Caco-2 (cell line): ENCODE results near the gene ZNF146. TPM values are rescaled to one million over a fixed set of nuclear protein-coding genes. Genes with fewer than 3 reads are reported as not detected.
"Not testable (repeated sequence)": the region's sequence is repeated elsewhere in the genome, so short reads cannot be mapped to it uniquely, and the experiment has no call there.

Experiments
- BruUV-seq: library from RNA; stranded (reverse); fragments of 400-500 nt; replicated peaks from 2 replicates; lab custom pipeline; 2021; lab: Mats Ljungman, UMichigan
- CTCF ChIA-PET: fragments of 300-600 bp; sonication (Branson Sonifier 250); formaldehyde crosslinking; loops from one replicate; lab custom pipeline; 2022; ENCODE audit warnings: antibody characterized with exemption; lab: Charles Lee
- POLR2A ChIA-PET: fragments of 300-600 bp; sonication (Branson Sonifier 250); formaldehyde crosslinking; loops from one replicate; lab custom pipeline; 2022; ENCODE audit warnings: antibody characterized with exemption; lab: Charles Lee
- DNase-seq, 2 experiments: peaks; one replicate each; pipeline versions ENCODE4 v3.0.0 to v3.0.0-alpha.2; 2020 to 2022
- H3K27me3 ChIP-seq: replicated peaks from 2 replicates; pipeline ENCODE4 v1.6.0; 2011; ENCODE audit warnings: low read length; ENCODE audit not compliant: control insufficient read depth, insufficient read depth
- H3K36me3 ChIP-seq: 2 replicates; pipeline ENCODE4 v1.5.1; 2011; ENCODE audit warnings: low read length; ENCODE audit not compliant: control insufficient read depth, insufficient read depth
- H3K4me1 ChIP-seq: fragments of 250-450 bp; sonication (Bioruptor Pico); 2 replicates; pipeline ENCODE4 v1.5.1; 2020; ENCODE audit warnings: mild to moderate bottlenecking
- H3K4me3 ChIP-seq: 2 replicates; pipeline ENCODE4 v1.5.1; 2011; ENCODE audit warnings: low read depth, mild to moderate bottlenecking, control low read depth, low read length
- H3K9me3 ChIP-seq: fragments of 250-450 bp; sonication (Bioruptor Pico); 2 replicates; pipeline ENCODE4 v1.5.1; 2020; ENCODE audit warnings: mild to moderate bottlenecking, moderate library complexity
- H3K27ac Mint-ChIP-seq: one replicate; pipeline ENCODE4 v1.8.0; 2022; ENCODE audit warnings: mixed read lengths; ENCODE audit not compliant: unreplicated experiment
- H3K27me3 Mint-ChIP-seq: one replicate; pipeline ENCODE4 v1.8.0; 2022; ENCODE audit warnings: mixed read lengths; ENCODE audit not compliant: insufficient read depth, unreplicated experiment
- H3K36me3 Mint-ChIP-seq: one replicate; pipeline ENCODE4 v1.8.0; 2022; ENCODE audit warnings: mild to moderate bottlenecking, mixed read lengths; ENCODE audit not compliant: insufficient read depth, unreplicated experiment
- H3K4me1 Mint-ChIP-seq: one replicate; pipeline ENCODE4 v1.8.0; 2022; ENCODE audit warnings: low read depth, mixed read lengths; ENCODE audit not compliant: unreplicated experiment
- H3K4me3 Mint-ChIP-seq: one replicate; pipeline ENCODE4 v1.8.0; 2022; ENCODE audit warnings: mild to moderate bottlenecking, moderate library complexity, mixed read lengths; ENCODE audit not compliant: unreplicated experiment
- H3K9me3 Mint-ChIP-seq: one replicate; pipeline ENCODE4 v1.8.0; 2022; ENCODE audit warnings: mixed read lengths; ENCODE audit not compliant: unreplicated experiment
- intact Hi-C: fragments of 100-400 bp; cut with micrococcal nuclease; formaldehyde crosslinking; loops from one replicate; pipeline ENCODE4 v1.10.0; 2022; ENCODE audit not compliant: unreplicated experiment
- total RNA-seq: library from RNA; stranded (reverse); gene quantifications from 2 replicates; pipeline ENCODE4 v1.2.3, GENCODE V29; 2022
- TF ChIP-seq, protein P1 (sequence below), 2 experiments: fragments of 200-600 bp in 1 of 2; IDR thresholded peaks; 1 replicate in 1 of 2; 2 replicates in 1 of 2; pipeline versions ENCODE4 v1.5.1 to v1.8.0; 2011 to 2022; ENCODE audit warnings: antibody characterized with exemption in 1 of 2, control low read depth in 1 of 2, inconsistent platforms in 1 of 2, low read depth in 1 of 2, low read length in 1 of 2, mild to moderate bottlenecking in 1 of 2, moderate library complexity in 1 of 2; ENCODE audit not compliant: insufficient read depth in 1 of 2, severe bottlenecking in 1 of 2, unreplicated experiment in 1 of 2

Gene ZNF146
- total RNA-seq, 1 experiment from 2014 or later, result 76.4 TPM

DNA sequence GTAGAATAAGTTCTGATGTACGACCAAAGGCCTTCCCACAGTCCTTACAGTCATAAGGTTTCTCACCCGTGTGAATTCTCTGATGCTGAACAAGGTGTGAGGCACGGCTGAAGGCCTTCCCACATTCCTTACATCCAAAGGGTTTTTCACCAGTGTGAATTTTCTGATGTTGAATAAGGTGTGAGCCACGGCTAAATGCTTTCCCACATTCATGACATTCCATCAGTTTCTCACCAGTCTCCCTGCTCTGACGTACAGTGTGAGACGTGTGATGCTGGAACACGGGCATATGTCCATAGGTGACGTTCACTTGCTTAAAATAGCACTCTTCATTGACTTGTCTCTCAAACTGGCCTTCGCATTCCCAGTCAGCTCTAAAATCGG, 31.7 kb upstream of the ZNF146 start:
- Mint-ChIP-seq H3K27me3 (no peaks in the 10 kb centered on the region), H3K4me3 (no peak overlapping the region), H3K4me1 (no peaks in the 10 kb centered on the region), H3K36me3 (peaks cover 19% of the 10 kb centered on the region), H3K27ac (peak overlapping the region; percentile 39), H3K9me3 (peaks cover 10% of the 10 kb centered on the region)
- Histone ChIP-seq H3K36me3 (no peaks in the 10 kb centered on the region; the same call in 1 of the 2 replicates), H3K27me3 (no peaks in the 10 kb centered on the region), H3K4me1 (peaks cover 10% of the 10 kb centered on the region; the same call in 1 of the 2 replicates), H3K4me3 (no peak overlapping the region), H3K9me3 (peaks cover 4% of the 10 kb centered on the region; the same call in 1 of the 2 replicates)
- ChIA-PET CTCF (interaction anchor here (1.1 kb wide), 1 partner anchor 55 kb away, joined by 4 read pairs; no protein-coding TSS in a partner anchor), POLR2A (interaction anchor here (1.6 kb wide), 1 partner anchor 55 kb away, joined by 4 read pairs; no protein-coding TSS in a partner anchor)
- intact Hi-C loops, result no loop called here
- DNase-seq, result no peak
- no TSS peak for BruUV-seq
- TF ChIP-seq, protein P1, sequence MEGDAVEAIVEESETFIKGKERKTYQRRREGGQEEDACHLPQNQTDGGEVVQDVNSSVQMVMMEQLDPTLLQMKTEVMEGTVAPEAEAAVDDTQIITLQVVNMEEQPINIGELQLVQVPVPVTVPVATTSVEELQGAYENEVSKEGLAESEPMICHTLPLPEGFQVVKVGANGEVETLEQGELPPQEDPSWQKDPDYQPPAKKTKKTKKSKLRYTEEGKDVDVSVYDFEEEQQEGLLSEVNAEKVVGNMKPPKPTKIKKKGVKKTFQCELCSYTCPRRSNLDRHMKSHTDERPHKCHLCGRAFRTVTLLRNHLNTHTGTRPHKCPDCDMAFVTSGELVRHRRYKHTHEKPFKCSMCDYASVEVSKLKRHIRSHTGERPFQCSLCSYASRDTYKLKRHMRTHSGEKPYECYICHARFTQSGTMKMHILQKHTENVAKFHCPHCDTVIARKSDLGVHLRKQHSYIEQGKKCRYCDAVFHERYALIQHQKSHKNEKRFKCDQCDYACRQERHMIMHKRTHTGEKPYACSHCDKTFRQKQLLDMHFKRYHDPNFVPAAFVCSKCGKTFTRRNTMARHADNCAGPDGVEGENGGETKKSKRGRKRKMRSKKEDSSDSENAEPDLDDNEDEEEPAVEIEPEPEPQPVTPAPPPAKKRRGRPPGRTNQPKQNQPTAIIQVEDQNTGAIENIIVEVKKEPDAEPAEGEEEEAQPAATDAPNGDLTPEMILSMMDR (IDR thresholded peaks at IDR 0.05; ENCODE audit: insufficient read depth in 1 of 2, low read depth in 1 of 2, low read length in 1 of 2, severe bottlenecking in 1 of 2, unreplicated experiment in 1 of 2), result no peak

DNA sequence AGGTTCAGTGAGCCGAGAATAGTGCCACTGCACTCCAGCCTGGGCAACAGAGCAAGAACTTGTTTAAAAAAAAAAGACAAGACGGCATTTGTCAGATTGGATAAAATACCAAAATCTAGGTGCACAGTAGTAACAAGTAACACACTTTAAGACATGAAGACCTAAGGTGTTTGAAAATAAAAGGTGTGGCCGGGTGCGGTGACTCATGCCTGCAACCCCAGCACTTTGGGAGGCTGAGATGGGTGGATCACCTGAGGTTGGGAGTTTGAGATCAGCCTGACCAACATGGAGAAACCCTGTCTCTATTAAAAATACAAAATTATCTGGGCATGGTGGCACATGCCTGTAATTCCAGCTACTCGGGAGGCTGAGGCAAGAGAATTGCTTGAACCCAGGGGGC, 28.2 kb upstream of the ZNF146 start:
- H3K27me3 ChIP-seq, H3K36me3 ChIP-seq, H3K4me1 Mint-ChIP-seq, H3K4me1 ChIP-seq, H3K27ac Mint-ChIP-seq, POLR2A ChIA-PET, CTCF ChIA-PET, BruUV-seq, H3K27me3 Mint-ChIP-seq, H3K4me3 Mint-ChIP-seq, DNase-seq, H3K9me3 ChIP-seq, H3K4me3 ChIP-seq, intact Hi-C loops: not testable (repeated sequence)
- H3K36me3 Mint-ChIP-seq, result peaks cover 20% of the 10 kb centered on the region
- peaks cover 10% of the 10 kb centered on the region for H3K9me3 Mint-ChIP-seq

DNA sequence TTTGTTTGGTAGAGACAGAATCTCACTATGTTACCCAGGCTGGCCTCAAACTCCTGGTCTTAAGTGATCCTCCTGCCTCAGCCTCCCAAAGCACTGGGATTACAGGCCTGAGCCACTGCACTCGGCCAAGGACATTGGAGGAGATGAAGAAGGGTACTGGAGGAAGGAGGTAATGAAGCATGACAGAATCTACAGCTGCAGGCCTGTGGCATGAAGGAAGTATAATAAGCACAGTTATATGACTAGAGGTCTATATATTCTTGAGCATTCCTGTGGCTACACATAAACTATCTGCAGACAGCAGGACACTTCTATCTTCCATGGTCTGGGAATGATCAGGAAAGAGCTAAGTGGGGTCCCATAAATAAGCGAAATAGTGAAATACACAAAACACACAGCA, 18.7 kb upstream of the ZNF146 start:
- no peak overlapping the region for H3K4me3 Mint-ChIP-seq
- BruUV-seq, result no TSS peak
- no peaks in the 10 kb centered on the region for H3K36me3 Mint-ChIP-seq
- no peak overlapping the region for H3K27ac Mint-ChIP-seq
- intact Hi-C loops, result no loop called here
- no peaks in the 10 kb centered on the region for H3K9me3 ChIP-seq
- H3K4me1 Mint-ChIP-seq, result no peaks in the 10 kb centered on the region
- H3K4me1 ChIP-seq, result no peaks in the 10 kb centered on the region
- H3K9me3 Mint-ChIP-seq, result no peaks in the 10 kb centered on the region
- DNase-seq, result no peak
- ChIA-PET POLR2A (no interaction called here), CTCF (no interaction called here)
- no peaks in the 10 kb centered on the region for H3K27me3 Mint-ChIP-seq
- no peaks in the 10 kb centered on the region for H3K36me3 ChIP-seq
- no peak overlapping the region for H3K4me3 ChIP-seq
- no peaks in the 10 kb centered on the region for H3K27me3 ChIP-seq
- TF ChIP-seq, protein P1 (IDR thresholded peaks at IDR 0.05; ENCODE audit: insufficient read depth in 1 of 2, low read depth in 1 of 2, low read length in 1 of 2, severe bottlenecking in 1 of 2, unreplicated experiment in 1 of 2), result no peak
